H9 (cell line): Measurements from ENCODE around the gene DNAH11. TPM values are rescaled to one million over a fixed set of nuclear protein-coding genes. Genes with fewer than 3 reads are reported as not detected.

Experiments used
- DNase-seq: peaks from one replicate; pipeline ENCODE4 v3.0.0-alpha.2; 2017
- H2AFZ ChIP-seq: one replicate; pipeline ENCODE4 v1.6.1; 2013; ENCODE audit warnings: mild to moderate bottlenecking, low read length, control low read depth, moderate library complexity
- H2AK5ac ChIP-seq: 2 replicates; pipeline ENCODE4 v1.6.1; 2013; ENCODE audit warnings: low read length, control low read depth, mixed read lengths; ENCODE audit not compliant: insufficient read length
- H2BK120ac ChIP-seq: one replicate; pipeline ENCODE4 v1.6.1; 2013; ENCODE audit warnings: low read depth, mild to moderate bottlenecking, low read length, control low read depth, inconsistent platforms; ENCODE audit not compliant: poor library complexity, severe bottlenecking
- H2BK12ac ChIP-seq: 2 replicates; pipeline ENCODE4 v1.6.1; 2013; ENCODE audit warnings: low read length, control low read depth, mixed read lengths, low read depth; ENCODE audit not compliant: insufficient read length
- H2BK15ac ChIP-seq: 2 replicates; pipeline ENCODE4 v1.6.1; 2013; ENCODE audit warnings: low read depth, low read length, control low read depth
- H2BK20ac ChIP-seq: one replicate; pipeline ENCODE4 v1.6.1; 2013; ENCODE audit warnings: low read depth, mild to moderate bottlenecking, low read length, control low read depth, inconsistent platforms; ENCODE audit not compliant: poor library complexity, severe bottlenecking
- H2BK5ac ChIP-seq: 2 replicates; pipeline ENCODE4 v1.6.1; 2013; ENCODE audit warnings: low read length, control low read depth, mixed read lengths; ENCODE audit not compliant: insufficient read length
- H3K14ac ChIP-seq: 2 replicates; pipeline ENCODE4 v1.6.1; 2013; ENCODE audit warnings: low read length, control low read depth; ENCODE audit not compliant: insufficient read depth
- H3K18ac ChIP-seq: 2 replicates; pipeline ENCODE4 v1.6.1; 2013; ENCODE audit warnings: low read depth, mild to moderate bottlenecking, mixed read lengths, low read length, control low read depth; ENCODE audit not compliant: insufficient read length
- H3K23ac ChIP-seq: 2 replicates; pipeline ENCODE4 v1.6.1; 2013; ENCODE audit warnings: low read length, control low read depth, mixed read lengths, low read depth; ENCODE audit not compliant: insufficient read length
- H3K23me2 ChIP-seq: 2 replicates; pipeline ENCODE4 v1.6.1; 2013; ENCODE audit warnings: low read depth, mild to moderate bottlenecking, mixed read lengths, low read length, control low read depth; ENCODE audit not compliant: insufficient read length, poor library complexity, severe bottlenecking
- H3K27ac ChIP-seq: 2 replicates; pipeline ENCODE4 v1.5.1; 2013; ENCODE audit warnings: low read length, control low read depth, mixed read lengths, low read depth; ENCODE audit not compliant: insufficient read length
- H3K27me3 ChIP-seq: 2 replicates; pipeline ENCODE4 v1.6.1; 2013; ENCODE audit warnings: low read length, control low read depth, inconsistent platforms; ENCODE audit not compliant: insufficient read depth
- H3K4ac ChIP-seq: 2 replicates; pipeline ENCODE4 v1.6.1; 2013; ENCODE audit warnings: low read depth, mild to moderate bottlenecking, control low read depth, inconsistent platforms, low read length, moderate library complexity
- H3K4me1 ChIP-seq: 2 replicates; pipeline ENCODE4 v1.6.1; 2013; ENCODE audit warnings: low read length, control low read depth, inconsistent platforms; ENCODE audit not compliant: insufficient read depth
- H3K4me2 ChIP-seq: 2 replicates; pipeline ENCODE4 v1.6.1; 2013; ENCODE audit warnings: low read length, control low read depth, mixed read lengths; ENCODE audit not compliant: insufficient read length, insufficient read depth
- H3K56ac ChIP-seq: 2 replicates; pipeline ENCODE4 v1.6.1; 2013; ENCODE audit warnings: low read depth, mild to moderate bottlenecking, mixed read lengths, low read length, control low read depth; ENCODE audit not compliant: insufficient read length
- H3K79me1 ChIP-seq: 2 replicates; pipeline ENCODE4 v1.6.1; 2013; ENCODE audit warnings: low read depth, mild to moderate bottlenecking, moderate library complexity, low read length, control low read depth, inconsistent platforms; ENCODE audit not compliant: insufficient read depth, poor library complexity, severe bottlenecking
- H3K79me2 ChIP-seq: 2 replicates; pipeline ENCODE4 v1.6.1; 2013; ENCODE audit warnings: low read length, control low read depth, inconsistent platforms; ENCODE audit not compliant: insufficient read depth
- H3K9ac ChIP-seq: 2 replicates; pipeline ENCODE4 v1.6.1; 2013; ENCODE audit warnings: low read length, control low read depth, mixed read lengths; ENCODE audit not compliant: insufficient read length; ENCODE audit errors: extremely low read depth
- H3K9me3 ChIP-seq: one replicate; pipeline ENCODE4 v1.6.1; 2013; ENCODE audit warnings: low read depth, low read length, inconsistent platforms; ENCODE audit not compliant: control insufficient read depth
- H3T11ph ChIP-seq: one replicate; pipeline ENCODE4 v1.6.1; 2013; ENCODE audit warnings: mild to moderate bottlenecking, low read length, control low read depth, inconsistent platforms
- H4K20me1 ChIP-seq: one replicate; pipeline ENCODE4 v1.6.1; 2013; ENCODE audit not compliant: control insufficient read depth, insufficient read length, insufficient read depth
- H4K5ac ChIP-seq: 2 replicates; pipeline ENCODE4 v1.6.1; 2013; ENCODE audit warnings: low read depth, mild to moderate bottlenecking, mixed read lengths, low read length, control low read depth; ENCODE audit not compliant: insufficient read length
- H4K8ac ChIP-seq: replicated peaks from 2 replicates; pipeline ENCODE4 v1.6.1; 2013; ENCODE audit warnings: low read length, control low read depth, mixed read lengths, low read depth; ENCODE audit not compliant: insufficient read length
- H4K91ac ChIP-seq: 2 replicates; pipeline ENCODE4 v1.6.1; 2013; ENCODE audit warnings: low read depth, mild to moderate bottlenecking, moderate library complexity, mixed read lengths, low read length, control low read depth; ENCODE audit not compliant: insufficient read length
- H3K27ac Mint-ChIP-seq, 3 experiments: 2 replicates in 2 of 3; 3 replicates in 1 of 3; pipeline ENCODE4 v1.8.0; 2020 to 2021; ENCODE audit warnings: mixed read lengths in 3 of 3, mild to moderate bottlenecking in 1 of 3, moderate library complexity in 1 of 3
- H3K27me3 Mint-ChIP-seq: 2 replicates; pipeline ENCODE4 v1.8.0; 2021; ENCODE audit warnings: low read depth, mild to moderate bottlenecking, moderate library complexity, mixed read lengths
- H3K36me3 Mint-ChIP-seq, 3 experiments: 2 replicates in 2 of 3; 3 replicates in 1 of 3; pipeline ENCODE4 v1.8.0; 2020 to 2021; ENCODE audit warnings: low read depth in 3 of 3, mixed read lengths in 3 of 3; ENCODE audit not compliant: insufficient read depth in 1 of 3
- H3K4me1 Mint-ChIP-seq, 2 experiments: 2 replicates each; pipeline ENCODE4 v1.8.0; 2020; ENCODE audit warnings: mixed read lengths in 2 of 2
- H3K4me3 Mint-ChIP-seq, 2 experiments: 2 replicates in 1 of 2; 3 replicates in 1 of 2; pipeline ENCODE4 v1.8.0; 2020 to 2021; ENCODE audit warnings: mild to moderate bottlenecking in 2 of 2, mixed read lengths in 2 of 2, moderate library complexity in 1 of 2
- H3K9me3 Mint-ChIP-seq, 2 experiments: 2 replicates in 1 of 2; 3 replicates in 1 of 2; pipeline ENCODE4 v1.8.0; 2020; ENCODE audit warnings: mild to moderate bottlenecking in 2 of 2, mixed read lengths in 2 of 2, moderate library complexity in 1 of 2
- CTCF ChIP-seq: fragments of 200-600 bp; sonication (generic); conservative IDR thresholded peaks from 3 replicates; pipeline ENCODE4 v1.8.0; 2021; ENCODE audit warnings: antibody characterized with exemption, mild to moderate bottlenecking
- WGBS: extraction: QIAGEN DNeasy Blood & Tissue Kit; methylation state at CpG from one replicate; pipeline ENCODE4 v1.1.7; 2013; ENCODE audit warnings: missing lambda C conversion rate, low lambda C conversion rate, mixed read lengths; ENCODE audit not compliant: insufficient read length; ENCODE audit errors: extremely low coverage; 5-methylcytosine and 5-hydroxymethylcytosine counted together
- total RNA-seq: library from RNA; stranded (reverse); gene quantifications from 2 replicates; pipeline ENCODE4 v1.2.1, GENCODE V29; 2021

Gene DNAH11
- total RNA-seq, 1 experiment from 2014 or later, result 2.5 TPM

- WGBS, result no CpG with 5 or more reads among the region's 3 CpGs
- no peak overlapping the region for H2AK5ac ChIP-seq
- no peak overlapping the region for H4K8ac ChIP-seq
- Mint-ChIP-seq H3K27me3 (no peaks in the 10 kb centered on the region), H3K4me3 (no peak overlapping the region), H3K27ac (no peak overlapping the region), H3K36me3 (peaks cover 5 to 12% (median 5%) of the 10 kb centered on the region in 3 experiments; a peak in 2 of 7 replicates), H3K4me1 (no peaks in the 10 kb centered on the region), H3K9me3 (peaks cover 9 to 11% of the 10 kb centered on the region in 2 experiments)
- no peak overlapping the region for H3K4me2 ChIP-seq
- no peak overlapping the region for H3K9ac ChIP-seq
- no peaks in the 10 kb centered on the region for H3K23me2 ChIP-seq
- no peak overlapping the region for H2BK5ac ChIP-seq
- H2BK15ac ChIP-seq, result no peak overlapping the region
- H3K79me1 ChIP-seq, result no peaks in the 10 kb centered on the region
- H3K9me3 ChIP-seq, result no peaks in the 10 kb centered on the region
- H3T11ph ChIP-seq, result no peak overlapping the region
- H3K4me1 ChIP-seq, result no peaks in the 10 kb centered on the region
- no peak overlapping the region for H3K27ac ChIP-seq
- no peak overlapping the region for H4K91ac ChIP-seq
- no peak overlapping the region for H2BK20ac ChIP-seq
- H2AFZ ChIP-seq, result no peak overlapping the region
- no peaks in the 10 kb centered on the region for H3K27me3 ChIP-seq
- no peak overlapping the region for H3K18ac ChIP-seq
- TF ChIP-seq CTCF, result no peak
- no peak overlapping the region for H3K4ac ChIP-seq
- no peak for DNase-seq
- no peak overlapping the region for H2BK12ac ChIP-seq
- no peak overlapping the region for H2BK120ac ChIP-seq
- no peak overlapping the region for H3K14ac ChIP-seq
- H4K20me1 ChIP-seq, result no peaks in the 10 kb centered on the region
- no peaks in the 10 kb centered on the region for H3K79me2 ChIP-seq
- H3K56ac ChIP-seq, result no peak overlapping the region
- H4K5ac ChIP-seq, result no peak overlapping the region
- H3K23ac ChIP-seq, result no peak overlapping the region
Measured at GRCh38 chr7:21675255-21675654, 132.4 kb downstream of the DNAH11 start.
